ENCODE results near the gene EXOC3L1. TPM values are rescaled to one million over a fixed set of nuclear protein-coding genes. Genes with fewer than 3 reads are reported as not detected.

Gene EXOC3L1
- total RNA-seq, 4 donors from 2014 or later, result 3.0 to 6.7 TPM; not detected in 2

- DNase-seq, result no peak
- WGBS, 2 donors (ENCODE audit: low coverage in 1 of 2), result 40 to 78% methylated on average over 1 to 8 of the region's 8 CpGs
- Histone ChIP-seq H3K36me3 (no peaks in the 10 kb centered on the region), H3K4me1 (no peaks in the 10 kb centered on the region), H3K9me3 (no peaks in the 10 kb centered on the region), H3K27me3 (no peaks in the 10 kb centered on the region), H3K4me3 (no peak overlapping the region), H3K27ac (no peak overlapping the region)
- TF ChIP-seq, protein P1, sequence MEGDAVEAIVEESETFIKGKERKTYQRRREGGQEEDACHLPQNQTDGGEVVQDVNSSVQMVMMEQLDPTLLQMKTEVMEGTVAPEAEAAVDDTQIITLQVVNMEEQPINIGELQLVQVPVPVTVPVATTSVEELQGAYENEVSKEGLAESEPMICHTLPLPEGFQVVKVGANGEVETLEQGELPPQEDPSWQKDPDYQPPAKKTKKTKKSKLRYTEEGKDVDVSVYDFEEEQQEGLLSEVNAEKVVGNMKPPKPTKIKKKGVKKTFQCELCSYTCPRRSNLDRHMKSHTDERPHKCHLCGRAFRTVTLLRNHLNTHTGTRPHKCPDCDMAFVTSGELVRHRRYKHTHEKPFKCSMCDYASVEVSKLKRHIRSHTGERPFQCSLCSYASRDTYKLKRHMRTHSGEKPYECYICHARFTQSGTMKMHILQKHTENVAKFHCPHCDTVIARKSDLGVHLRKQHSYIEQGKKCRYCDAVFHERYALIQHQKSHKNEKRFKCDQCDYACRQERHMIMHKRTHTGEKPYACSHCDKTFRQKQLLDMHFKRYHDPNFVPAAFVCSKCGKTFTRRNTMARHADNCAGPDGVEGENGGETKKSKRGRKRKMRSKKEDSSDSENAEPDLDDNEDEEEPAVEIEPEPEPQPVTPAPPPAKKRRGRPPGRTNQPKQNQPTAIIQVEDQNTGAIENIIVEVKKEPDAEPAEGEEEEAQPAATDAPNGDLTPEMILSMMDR (IDR thresholded peaks at IDR 0.05), result no peak
- no peak for TF ChIP-seq POLR2AphosphoS5 (IDR thresholded peaks at IDR 0.05)
- no peak for TF ChIP-seq EP300 (IDR thresholded peaks at IDR 0.05; ENCODE audit: low read depth)
- TF ChIP-seq POLR2A (IDR thresholded peaks at IDR 0.05), result no peak
- intact Hi-C loops (cut with DNase I; ENCODE audit: low total_unique reads), result no loop called here
- in situ Hi-C loops (cut with MboI; ENCODE audit: low pct_ligation_motif_present in 1 of 4, low pct_unique_long_range_greater_than_20kb in 1 of 4, low sequenced_read_pairs in 3 of 4), result no loop called here
Observed at GRCh38 chr16:67209565-67209964, 19.6 kb upstream of the EXOC3L1 start.

DNA sequence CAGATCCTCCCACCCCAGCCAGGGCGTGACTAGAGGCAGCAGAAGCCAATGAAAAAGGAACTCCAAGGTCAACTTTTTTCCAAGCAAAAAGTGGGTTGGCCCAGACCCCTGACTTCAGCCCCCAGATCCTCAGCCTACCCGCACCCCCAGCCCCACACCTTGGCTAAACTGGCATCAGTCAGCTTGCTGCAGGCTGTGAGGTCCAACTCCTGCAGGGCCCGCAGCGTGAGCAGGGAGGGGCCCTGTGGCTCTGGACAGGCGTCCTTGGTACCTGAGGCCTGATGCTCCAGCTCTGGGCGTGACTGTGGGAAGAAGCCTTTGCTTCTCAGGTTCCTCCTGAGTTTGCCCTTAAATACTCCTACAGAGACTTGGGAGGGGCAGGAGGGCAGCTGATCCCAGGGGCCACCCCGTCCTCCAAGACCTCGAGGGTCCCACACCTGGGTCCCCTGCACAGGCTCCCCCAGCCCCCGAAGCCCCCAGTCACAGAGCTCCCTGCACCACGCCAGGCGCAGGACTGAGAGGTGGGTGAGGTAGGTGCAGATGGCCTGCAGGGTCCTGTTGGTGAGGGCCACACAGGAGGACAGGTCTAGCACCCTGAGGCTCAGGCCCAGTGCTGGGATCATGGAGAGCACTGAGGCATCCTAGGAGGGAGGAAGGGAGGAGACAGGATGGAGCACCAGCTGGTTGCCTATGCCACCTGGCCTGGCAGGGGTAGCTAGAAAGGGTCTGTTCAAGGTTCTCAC is 18.4 kb upstream of the EXOC3L1 start:
- Histone ChIP-seq H3K4me3 (no peak overlapping the region), H3K27ac (no peak overlapping the region), H3K4me1 (no peaks in the 10 kb centered on the region), H3K27me3 (no peaks in the 10 kb centered on the region), H3K9me3 (no peaks in the 10 kb centered on the region), H3K36me3 (no peaks in the 10 kb centered on the region)
- TF ChIP-seq, protein P1 (IDR thresholded peaks at IDR 0.05), result no peak
- no peak for TF ChIP-seq POLR2A (IDR thresholded peaks at IDR 0.05)
- TF ChIP-seq POLR2AphosphoS5 (IDR thresholded peaks at IDR 0.05), result no peak
- no peak for TF ChIP-seq EP300 (IDR thresholded peaks at IDR 0.05; ENCODE audit: low read depth)
- DNase-seq, result no peak
- intact Hi-C loops (cut with DNase I; ENCODE audit: low total_unique reads), result no loop called here
- in situ Hi-C loops (cut with MboI; ENCODE audit: low pct_ligation_motif_present in 1 of 4, low pct_unique_long_range_greater_than_20kb in 1 of 4, low sequenced_read_pairs in 3 of 4), result no loop called here
- WGBS, 2 donors (ENCODE audit: low coverage in 1 of 2), result 85% methylated on average over 10 of the region's 11 CpGs; no CpG with 5 or more reads in 1 of the 2 donors

DNA sequence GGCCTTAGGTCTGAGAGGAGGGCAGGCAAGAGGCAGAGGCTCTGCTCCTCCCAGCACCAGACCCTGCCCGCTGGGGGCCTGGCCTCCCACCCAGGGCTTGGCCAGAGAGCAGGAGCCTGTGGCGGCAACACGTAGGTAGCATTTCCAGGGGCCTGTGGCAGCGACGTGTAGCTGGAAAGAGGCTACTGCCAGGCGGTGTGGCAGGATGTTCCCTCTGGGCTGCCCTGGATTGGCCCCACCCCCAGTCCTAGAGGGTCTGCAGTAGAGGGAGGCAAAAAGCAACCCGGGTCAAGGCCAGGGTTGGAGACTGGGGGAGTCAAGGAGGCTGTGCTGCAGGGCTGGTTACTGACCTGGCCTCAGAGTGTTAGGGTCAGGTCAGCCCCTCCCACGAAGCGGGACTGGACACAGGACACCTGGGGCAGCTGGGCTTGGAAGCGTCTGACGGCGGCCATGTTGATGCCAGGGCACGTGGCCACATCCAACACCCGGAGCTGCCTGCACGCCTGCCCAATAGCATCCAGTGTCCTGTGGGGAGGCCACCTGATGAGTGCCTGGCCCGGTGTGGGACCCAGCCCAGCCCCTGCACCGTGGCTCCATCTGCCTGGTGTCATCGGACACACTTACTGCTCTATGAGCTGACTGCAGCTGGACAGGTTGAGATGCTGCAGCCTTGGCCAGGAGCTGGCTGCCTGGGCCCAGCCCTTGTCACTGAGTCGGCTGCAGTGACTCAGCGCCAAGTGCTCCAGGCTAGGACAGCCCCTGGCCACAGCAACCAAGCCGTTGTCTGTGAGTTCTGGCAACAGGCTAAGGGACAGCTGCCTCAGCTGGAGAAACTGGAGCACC is 17.5 kb upstream of the EXOC3L1 start:
- TF ChIP-seq EP300 (IDR thresholded peaks at IDR 0.05; ENCODE audit: low read depth) (no peak), POLR2AphosphoS5 (IDR thresholded peaks at IDR 0.05) (no peak), POLR2A (IDR thresholded peaks at IDR 0.05) (no peak)
- TF ChIP-seq, protein P1 (IDR thresholded peaks at IDR 0.05), result no peak
- peaks cover 0 to 6% (median 0%) of the 10 kb centered on the region in 4 donors for H3K36me3 ChIP-seq
- no peak overlapping the region for H3K27ac ChIP-seq
- no peaks in the 10 kb centered on the region for H3K27me3 ChIP-seq
- H3K9me3 ChIP-seq, result no peaks in the 10 kb centered on the region
- intact Hi-C loops (cut with DNase I; ENCODE audit: low total_unique reads), result no loop called here
- DNase-seq, result no peak
- H3K4me1 ChIP-seq, result no peaks in the 10 kb centered on the region
- 67% methylated on average over 19 of the region's 21 CpGs; no CpG with 5 or more reads in 1 of the 2 donors for WGBS, 2 donors (ENCODE audit: low coverage in 1 of 2)
- no peak overlapping the region for H3K4me3 ChIP-seq
- in situ Hi-C loops (cut with MboI; ENCODE audit: low pct_ligation_motif_present in 1 of 4, low pct_unique_long_range_greater_than_20kb in 1 of 4, low sequenced_read_pairs in 3 of 4), result no loop called here

DNA sequence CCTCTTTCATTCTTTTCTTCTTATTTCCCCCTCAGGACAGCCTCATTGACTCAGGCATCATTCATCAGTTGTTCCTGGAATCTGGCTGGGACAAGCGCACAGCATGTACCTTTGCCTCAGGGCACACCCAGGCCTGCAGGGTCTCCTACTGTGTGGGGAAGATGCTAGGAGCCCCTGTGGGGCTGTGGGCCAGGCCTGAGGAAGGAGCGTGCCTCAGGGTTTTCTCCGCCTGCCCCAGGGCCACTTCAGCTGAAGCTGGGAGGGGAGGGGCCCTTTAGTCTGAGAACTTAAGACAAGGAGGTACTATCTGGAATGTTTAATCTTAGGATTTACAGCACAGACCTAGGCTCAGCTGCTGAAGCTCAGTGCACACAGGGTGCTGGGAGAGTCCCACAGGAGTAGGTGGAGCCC is 16.9 kb upstream of the EXOC3L1 start:
- DNase-seq, result no peak
- intact Hi-C loops (cut with DNase I; ENCODE audit: low total_unique reads) (no loop called here), in situ Hi-C loops (cut with MboI; ENCODE audit: low pct_ligation_motif_present in 1 of 4, low pct_unique_long_range_greater_than_20kb in 1 of 4, low sequenced_read_pairs in 3 of 4) (no loop called here)
- Histone ChIP-seq H3K27me3 (no peaks in the 10 kb centered on the region), H3K4me1 (no peaks in the 10 kb centered on the region), H3K4me3 (no peak overlapping the region), H3K27ac (no peak overlapping the region), H3K9me3 (no peaks in the 10 kb centered on the region), H3K36me3 (peaks cover 0 to 13% (median 0%) of the 10 kb centered on the region in 4 donors)
- 91% methylated on average over 3 of the region's 3 CpGs; no CpG with 5 or more reads in 1 of the 2 donors for WGBS, 2 donors (ENCODE audit: low coverage in 1 of 2)
- TF ChIP-seq POLR2AphosphoS5 (IDR thresholded peaks at IDR 0.05) (no peak), EP300 (IDR thresholded peaks at IDR 0.05; ENCODE audit: low read depth) (no peak), POLR2A (IDR thresholded peaks at IDR 0.05) (no peak)
- TF ChIP-seq, protein P1 (IDR thresholded peaks at IDR 0.05), result no peak
